Right lobe of liver (tissue), 6 donors: ENCODE measurements around the gene RBMS3. TPM values are rescaled to one million over a fixed set of nuclear protein-coding genes. Genes with fewer than 3 reads are reported as not detected.

Source experiments
- ATAC-seq, 4 donors: fragments of 200-7000 bp; cut with Tn5 transposase; one replicate each; pipeline ENCODE4 v1.9.1; 2020; ENCODE audit warnings: mild to moderate bottlenecking in 4 of 4, moderate library complexity in 4 of 4
- DNase-seq, 3 donors: peaks; one replicate each; pipeline ENCODE4 v3.0.0-alpha.2; 2020
- H3K27ac ChIP-seq, 3 donors: fragments of 200-600 bp; one replicate each; pipeline ENCODE4 v1.8.0; 2022
- H3K27me3 ChIP-seq, 2 donors: fragments of 200-600 bp; one replicate each; pipeline ENCODE4 v1.8.0; 2022
- H3K36me3 ChIP-seq, 4 donors: fragments of 200-600 bp; sonication (generic) in 1 of 4; one replicate each; pipeline versions ENCODE4 v1.5.1 to v1.8.0; 2017 to 2022; ENCODE audit warnings: control low read depth in 1 of 4
- H3K4me1 ChIP-seq, 4 donors: fragments of 200-600 bp; sonication (generic) in 1 of 4; one replicate each; pipeline versions ENCODE4 v1.5.1 to v1.8.0; 2017 to 2022; ENCODE audit warnings: control low read depth in 1 of 4
- H3K4me3 ChIP-seq, 3 donors: fragments of 200-600 bp; one replicate each; pipeline ENCODE4 v1.8.0; 2022
- H3K9me3 ChIP-seq, 4 donors: fragments of 200-600 bp; sonication (generic) in 1 of 4; one replicate each; pipeline versions ENCODE4 v1.5.1 to v1.8.0; 2017 to 2022; ENCODE audit warnings: control low read depth in 1 of 4
- POLR2A ChIP-seq: fragments of 450-650 bp; IDR thresholded peaks from one replicate; pipeline ENCODE4 v1.6.1; 2017; ENCODE audit warnings: antibody characterized with exemption, mild to moderate bottlenecking
- WGBS: methylation state at CpG from one replicate; pipeline ENCODE4 v1.1.6; 2018; ENCODE audit warnings: low coverage, low lambda C conversion rate; ENCODE audit not compliant: insufficient coverage; ENCODE audit errors: missing lambda C conversion rate; 5-methylcytosine and 5-hydroxymethylcytosine counted together
- intact Hi-C, 2 donors: fragments of 100-400 bp; cut with DNase I; formaldehyde crosslinking; loops; one replicate each; pipeline versions ENCODE4 v1.11.2 to v1.14.1; 2022
- total RNA-seq, 6 experiments: library from RNA; depleted of rRNA in 2 of 6; stranded (reverse); fragments of >200 nt in 2 of 6; fragmentation: NEBNext Ultra II Directional in 3 of 6; extraction: Animal tissue kit (Norgen Biotek cat#: 25700) in 3 of 6; gene quantifications; one replicate each; pipeline versions ENCODE4 v1.1.0 to v1.2.4, GENCODE V29; 2016 to 2023
- TF ChIP-seq, protein P1 (sequence below), 4 donors: fragments of 200-600 bp in 3 of 4; fragments of 450-650 bp in 1 of 4; IDR thresholded peaks; one replicate each; pipeline versions ENCODE4 v1.5.1 to v1.8.0; 2016 to 2022; ENCODE audit warnings: antibody characterized with exemption in 4 of 4, mild to moderate bottlenecking in 2 of 4
- donor health status: DM: no; HTN: yes; CAD: no.
- donor health status: DM: no; HTN: no; CAD: no.
- donor health status: DM: no; HTN: no; CAD: no.
- donor health status: DM: no; HTN: yes; CAD: no.
- donor health status: DM: no; HTN: yes; CAD: no.

RBMS3 gene
- total RNA-seq, 6 experiments from 2014 or later = 6.3 to 11.5 (median 8.3) TPM

DNA sequence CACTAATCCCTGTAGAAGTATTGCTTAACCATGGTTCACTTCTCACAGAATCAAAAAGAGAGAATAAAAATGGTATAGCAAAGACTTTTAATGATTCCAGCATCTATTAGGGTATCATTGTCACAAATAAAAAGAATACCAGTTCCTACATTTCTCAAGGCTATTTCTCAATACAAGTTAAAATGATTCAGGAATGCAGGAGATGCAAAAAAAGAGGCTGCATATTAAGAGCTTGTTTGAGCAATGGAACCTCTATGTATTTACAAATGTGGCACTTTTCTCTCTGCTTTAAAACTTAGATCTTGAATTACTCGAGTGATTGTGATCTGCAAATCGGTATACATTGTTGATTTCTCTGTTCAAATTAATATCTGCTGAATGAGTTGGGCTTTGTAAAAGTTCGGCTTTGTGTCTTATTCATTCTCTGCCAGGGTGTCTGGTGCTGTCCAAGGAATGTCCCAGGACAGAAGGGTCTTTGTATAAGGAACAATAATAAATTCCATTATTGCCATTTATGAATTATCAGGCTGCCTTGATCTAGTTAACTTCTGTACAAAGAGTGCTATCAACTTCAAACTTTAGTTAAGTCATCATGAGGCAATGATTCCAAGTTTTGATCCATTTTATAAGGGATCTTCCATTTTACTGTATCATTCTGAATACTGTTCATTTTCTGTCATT lies 364.2 kb downstream of the RBMS3 start:
- Histone ChIP-seq H3K36me3 (no peaks in the 10 kb centered on the region), H3K27ac (no peak overlapping the region), H3K27me3 (no peaks in the 10 kb centered on the region), H3K4me1 (no peaks in the 10 kb centered on the region), H3K9me3 (no peaks in the 10 kb centered on the region), H3K4me3 (no peak overlapping the region)
- intact Hi-C loops = no loop called here
- 66% methylated on average over 3 of the region's 3 CpGs for WGBS
- TF ChIP-seq, protein P1, sequence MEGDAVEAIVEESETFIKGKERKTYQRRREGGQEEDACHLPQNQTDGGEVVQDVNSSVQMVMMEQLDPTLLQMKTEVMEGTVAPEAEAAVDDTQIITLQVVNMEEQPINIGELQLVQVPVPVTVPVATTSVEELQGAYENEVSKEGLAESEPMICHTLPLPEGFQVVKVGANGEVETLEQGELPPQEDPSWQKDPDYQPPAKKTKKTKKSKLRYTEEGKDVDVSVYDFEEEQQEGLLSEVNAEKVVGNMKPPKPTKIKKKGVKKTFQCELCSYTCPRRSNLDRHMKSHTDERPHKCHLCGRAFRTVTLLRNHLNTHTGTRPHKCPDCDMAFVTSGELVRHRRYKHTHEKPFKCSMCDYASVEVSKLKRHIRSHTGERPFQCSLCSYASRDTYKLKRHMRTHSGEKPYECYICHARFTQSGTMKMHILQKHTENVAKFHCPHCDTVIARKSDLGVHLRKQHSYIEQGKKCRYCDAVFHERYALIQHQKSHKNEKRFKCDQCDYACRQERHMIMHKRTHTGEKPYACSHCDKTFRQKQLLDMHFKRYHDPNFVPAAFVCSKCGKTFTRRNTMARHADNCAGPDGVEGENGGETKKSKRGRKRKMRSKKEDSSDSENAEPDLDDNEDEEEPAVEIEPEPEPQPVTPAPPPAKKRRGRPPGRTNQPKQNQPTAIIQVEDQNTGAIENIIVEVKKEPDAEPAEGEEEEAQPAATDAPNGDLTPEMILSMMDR (IDR thresholded peaks at IDR 0.05) = no peak
- TF ChIP-seq POLR2A = no peak
- ATAC-seq (no peak), DNase-seq (no peak)

DNA sequence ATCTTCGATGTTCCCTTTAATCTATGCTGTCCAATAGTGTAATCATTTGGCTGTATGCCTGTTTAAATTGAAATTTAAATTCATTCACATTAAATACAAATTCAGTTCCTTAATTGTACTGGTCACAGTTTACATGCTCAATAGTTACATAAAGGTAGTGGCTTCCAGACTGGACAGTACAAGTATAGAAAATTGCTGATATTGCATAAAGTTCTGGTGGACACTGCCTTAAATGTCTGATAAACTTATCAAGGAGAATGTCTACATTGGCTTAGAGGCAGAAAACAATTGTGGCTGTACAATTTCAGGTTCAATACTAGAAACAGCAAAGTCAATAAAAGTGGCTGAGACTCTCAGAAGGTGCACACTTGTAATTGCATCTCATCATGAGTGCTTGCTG lies 365.2 kb downstream of the RBMS3 start:
- DNase-seq (no peak), ATAC-seq (no peak)
- no peaks in the 10 kb centered on the region for H3K36me3 ChIP-seq
- intact Hi-C loops = no loop called here
- WGBS = 63% methylated on average over 1 of the region's 1 CpG
- no peaks in the 10 kb centered on the region for H3K27me3 ChIP-seq
- H3K4me3 ChIP-seq = no peak overlapping the region
- no peaks in the 10 kb centered on the region for H3K9me3 ChIP-seq
- TF ChIP-seq, protein P1 (IDR thresholded peaks at IDR 0.05) = no peak
- no peak for TF ChIP-seq POLR2A
- H3K27ac ChIP-seq = no peak overlapping the region
- H3K4me1 ChIP-seq = no peaks in the 10 kb centered on the region

DNA sequence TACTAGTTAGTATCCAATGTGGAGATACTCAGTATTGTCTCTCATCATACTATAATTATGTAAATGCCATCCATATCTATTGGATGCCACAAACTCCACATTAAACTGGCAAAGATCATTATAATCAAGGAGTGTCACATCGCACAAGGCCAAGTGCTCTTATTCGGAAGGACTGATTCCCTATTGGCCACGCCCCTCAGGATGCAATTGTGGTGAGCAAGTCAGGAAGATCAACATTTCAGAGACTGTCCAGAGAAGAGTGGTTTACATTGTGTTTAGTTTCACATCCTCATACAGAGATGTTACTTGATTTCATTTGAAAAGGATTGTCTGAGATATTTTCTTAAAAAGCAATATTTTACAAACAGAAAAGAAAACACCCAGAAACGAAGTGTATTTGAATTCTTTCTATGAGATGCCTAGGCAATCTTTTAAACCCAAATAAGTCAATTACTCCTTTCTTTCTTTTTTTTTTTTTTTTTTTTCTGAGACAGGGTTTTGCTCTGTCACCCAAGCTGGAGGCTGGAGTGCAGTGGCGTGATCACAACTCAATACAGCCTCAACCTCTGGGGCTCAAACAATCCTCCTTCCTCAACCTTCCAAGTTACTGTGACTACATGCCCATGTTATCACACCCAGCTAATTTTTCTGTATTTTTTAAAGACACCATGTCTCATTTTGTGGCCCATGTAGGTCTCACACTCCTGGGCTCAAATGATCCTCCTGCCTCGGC lies 369.1 kb downstream of the RBMS3 start:
- Histone ChIP-seq H3K27ac (no peak overlapping the region), H3K36me3 (no peaks in the 10 kb centered on the region), H3K27me3 (no peaks in the 10 kb centered on the region), H3K4me1 (no peaks in the 10 kb centered on the region), H3K9me3 (no peaks in the 10 kb centered on the region), H3K4me3 (no peak overlapping the region)
- 44% methylated on average over 6 of the region's 6 CpGs for WGBS
- intact Hi-C loops = no loop called here
- DNase-seq (no peak), ATAC-seq (peak in 3 of 4 donors; percentile 38 to 56 (median 43))
- TF ChIP-seq, protein P1 (IDR thresholded peaks at IDR 0.05) = no peak
- TF ChIP-seq POLR2A = no peak

DNA sequence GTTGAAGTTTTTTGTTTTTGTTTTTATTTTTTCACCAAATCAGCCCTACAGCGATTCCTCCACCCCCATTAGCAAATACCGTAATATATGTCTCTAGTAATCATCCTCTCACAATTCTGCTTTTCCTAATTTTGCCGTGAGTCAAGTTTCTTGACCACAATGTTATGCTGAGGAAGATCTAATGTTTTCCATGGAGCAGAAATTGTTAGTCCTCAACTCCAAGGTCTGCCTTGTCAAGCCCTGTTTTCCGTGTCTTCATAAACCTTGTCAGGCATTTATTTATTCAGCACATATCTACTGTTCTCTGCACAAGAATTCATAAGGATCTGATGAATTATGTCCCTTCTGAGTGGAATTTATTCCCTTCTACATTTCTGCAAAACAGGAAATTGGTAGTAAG lies 372.8 kb downstream of the RBMS3 start:
- Histone ChIP-seq H3K4me1 (no peaks in the 10 kb centered on the region), H3K27me3 (no peaks in the 10 kb centered on the region), H3K36me3 (no peaks in the 10 kb centered on the region), H3K9me3 (no peaks in the 10 kb centered on the region), H3K4me3 (no peak overlapping the region), H3K27ac (no peak overlapping the region)
- no peak for ATAC-seq
- WGBS = 76% methylated on average over 4 of the region's 4 CpGs
- TF ChIP-seq, protein P1 (IDR thresholded peaks at IDR 0.05) = no peak
- no peak for TF ChIP-seq POLR2A
- intact Hi-C loops = no loop called here
- DNase-seq = no peak
